ENCODE data around the gene FBLN2. TPM values are rescaled to one million over a fixed set of nuclear protein-coding genes. Genes with fewer than 3 reads are reported as not detected.

FBLN2 gene
- total and polyA plus RNA-seq, 7 donors: 12.8 to 59.4 (median 24.9) TPM

DNA sequence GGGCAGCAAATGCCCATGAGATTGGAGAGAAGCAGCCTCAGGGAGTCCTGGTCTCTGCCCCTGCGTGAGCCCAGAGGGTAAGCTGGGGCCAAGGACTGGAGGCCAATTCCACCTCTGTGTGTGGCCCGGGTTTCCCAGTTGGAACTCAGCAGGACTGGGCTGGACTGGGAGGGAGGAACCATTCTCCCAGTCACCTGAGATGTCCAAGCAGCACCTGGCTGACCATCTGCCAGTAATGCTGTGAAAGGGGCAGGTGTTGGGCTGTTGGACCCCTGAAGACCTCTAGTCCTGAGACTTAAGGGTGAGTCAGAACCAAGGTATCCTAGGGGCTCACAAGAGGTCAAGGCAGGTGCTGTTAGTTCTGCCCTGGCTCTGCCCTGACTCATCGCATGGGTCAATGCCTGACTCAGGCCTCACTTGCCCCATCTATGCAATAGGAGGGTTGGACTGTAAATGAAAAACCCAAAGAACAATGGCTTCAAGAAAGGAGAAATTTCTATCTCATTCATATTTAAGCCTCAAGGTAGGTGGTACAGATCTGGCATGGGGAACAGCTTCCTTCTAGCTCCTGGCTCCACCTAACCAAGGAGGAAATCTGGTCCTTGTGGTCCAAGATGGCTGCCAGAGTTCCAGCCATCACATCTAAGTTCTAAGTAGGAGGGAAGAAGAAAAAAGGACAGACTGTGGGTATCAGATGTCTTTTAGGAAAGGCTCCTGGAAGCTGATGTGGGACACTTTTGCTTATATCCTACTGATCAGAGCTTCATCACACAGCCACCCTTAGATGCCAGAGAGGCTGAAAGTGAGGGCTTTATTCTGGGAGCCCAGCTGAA, 111.3 kb downstream of the FBLN2 start:
- Histone ChIP-seq H3K4me3 (no peak overlapping the region), H3K36me3 (ENCODE audit: insufficient read depth in 1 of 2, low read depth in 1 of 2) (no peaks in the 10 kb centered on the region), H3K9me3 (no peaks in the 10 kb centered on the region), H3K4me1 (no peaks in the 10 kb centered on the region), H3K27ac (no peak overlapping the region), H3K27me3 (ENCODE audit: insufficient read depth in 3 of 3, low read length in 2 of 3) (peaks cover 0 to 20% (median 6%) of the 10 kb centered on the region in 3 donors)
- TF ChIP-seq, protein P1, sequence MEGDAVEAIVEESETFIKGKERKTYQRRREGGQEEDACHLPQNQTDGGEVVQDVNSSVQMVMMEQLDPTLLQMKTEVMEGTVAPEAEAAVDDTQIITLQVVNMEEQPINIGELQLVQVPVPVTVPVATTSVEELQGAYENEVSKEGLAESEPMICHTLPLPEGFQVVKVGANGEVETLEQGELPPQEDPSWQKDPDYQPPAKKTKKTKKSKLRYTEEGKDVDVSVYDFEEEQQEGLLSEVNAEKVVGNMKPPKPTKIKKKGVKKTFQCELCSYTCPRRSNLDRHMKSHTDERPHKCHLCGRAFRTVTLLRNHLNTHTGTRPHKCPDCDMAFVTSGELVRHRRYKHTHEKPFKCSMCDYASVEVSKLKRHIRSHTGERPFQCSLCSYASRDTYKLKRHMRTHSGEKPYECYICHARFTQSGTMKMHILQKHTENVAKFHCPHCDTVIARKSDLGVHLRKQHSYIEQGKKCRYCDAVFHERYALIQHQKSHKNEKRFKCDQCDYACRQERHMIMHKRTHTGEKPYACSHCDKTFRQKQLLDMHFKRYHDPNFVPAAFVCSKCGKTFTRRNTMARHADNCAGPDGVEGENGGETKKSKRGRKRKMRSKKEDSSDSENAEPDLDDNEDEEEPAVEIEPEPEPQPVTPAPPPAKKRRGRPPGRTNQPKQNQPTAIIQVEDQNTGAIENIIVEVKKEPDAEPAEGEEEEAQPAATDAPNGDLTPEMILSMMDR (IDR thresholded peaks at IDR 0.05): no peak
- no peak for DNase-seq
- no peak for ATAC-seq
- intact Hi-C loops (cut with DNase I): no loop called here
- 76 to 93% (median 92%) methylated on average over 3 of the region's 3 CpGs for WGBS, 3 donors

- peaks cover 0 to 21% (median 6%) of the 10 kb centered on the region in 3 donors for H3K27me3 ChIP-seq (ENCODE audit: insufficient read depth in 3 of 3, low read length in 2 of 3)
- intact Hi-C loops (cut with DNase I): no loop called here
- no peaks in the 10 kb centered on the region for H3K4me1 ChIP-seq
These were observed 112.2 kb downstream of the FBLN2 start for GRCh38 chr3:13661121-13661520.

GRCh38 chr3:13662238-13662847, 113.4 kb downstream of the FBLN2 start:
- ATAC-seq (no peak), DNase-seq (peak in 1 of 2 donors; percentile 3)
- H3K9me3 ChIP-seq: no peaks in the 10 kb centered on the region
- no peaks in the 10 kb centered on the region for H3K4me1 ChIP-seq
- H3K4me3 ChIP-seq: no peak overlapping the region
- TF ChIP-seq, protein P1 (IDR thresholded peaks at IDR 0.05): no peak
- H3K27me3 ChIP-seq (ENCODE audit: insufficient read depth in 3 of 3, low read length in 2 of 3): peaks cover 0 to 13% (median 3%) of the 10 kb centered on the region in 3 donors
- WGBS, 3 donors: 86 to 93% (median 92%) methylated on average over 22 of the region's 22 CpGs
- intact Hi-C loops (cut with DNase I): no loop called here
- no peaks in the 10 kb centered on the region for H3K36me3 ChIP-seq (ENCODE audit: insufficient read depth in 1 of 2, low read depth in 1 of 2)
- H3K27ac ChIP-seq: no peak overlapping the region

More at GRCh38 chr3:13661121-13661520, 112.2 kb downstream of the FBLN2 start:
- no peaks in the 10 kb centered on the region for H3K9me3 ChIP-seq
- DNase-seq (no peak), ATAC-seq (no peak)
- H3K36me3 ChIP-seq (ENCODE audit: insufficient read depth in 1 of 2, low read depth in 1 of 2): no peaks in the 10 kb centered on the region
- no peak overlapping the region for H3K4me3 ChIP-seq
- no peak overlapping the region for H3K27ac ChIP-seq
- TF ChIP-seq, protein P1 (IDR thresholded peaks at IDR 0.05): no peak
- WGBS, 3 donors: 84 to 92% (median 91%) methylated on average over 16 of the region's 16 CpGs

DNA sequence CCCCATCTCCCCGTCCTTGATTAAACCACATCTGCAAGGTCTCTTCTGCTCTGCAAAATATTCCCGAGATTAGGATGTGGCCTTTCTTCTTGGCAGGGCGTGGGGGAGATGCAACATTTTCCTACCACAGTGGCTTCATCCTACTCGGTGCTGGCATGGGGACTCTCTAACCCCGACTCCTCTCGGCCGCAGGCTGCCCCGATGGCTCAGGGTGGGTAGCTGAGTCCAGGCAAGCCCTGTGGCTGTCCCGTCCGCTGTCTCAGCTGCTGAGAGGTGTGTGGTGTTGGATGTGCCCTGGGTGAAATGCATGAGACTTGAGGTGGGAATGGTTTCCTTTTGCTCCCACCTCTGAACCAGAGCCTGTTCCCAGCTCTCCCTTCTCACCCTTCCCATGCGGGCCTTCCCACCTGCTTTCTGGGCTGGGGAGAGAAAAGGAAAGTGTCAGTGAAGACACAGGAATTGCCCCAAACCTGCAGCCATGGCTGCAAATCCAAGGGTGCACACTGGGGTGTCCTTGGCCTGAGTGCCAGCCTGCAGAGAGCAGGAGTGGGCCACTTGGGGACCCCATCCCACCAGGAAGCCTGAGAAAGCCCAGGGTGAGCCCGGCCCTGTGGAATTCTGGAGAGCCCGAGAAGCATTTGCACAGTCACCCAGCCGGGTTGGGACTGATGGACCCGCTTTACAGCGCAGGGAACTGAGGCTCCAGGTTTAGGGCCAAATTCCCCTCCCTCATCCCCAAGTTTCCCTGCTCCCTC, 115.0 kb downstream of the FBLN2 start:
- H3K4me1 ChIP-seq: no peaks in the 10 kb centered on the region
- no peak overlapping the region for H3K4me3 ChIP-seq
- no peak for DNase-seq
- H3K9me3 ChIP-seq: no peaks in the 10 kb centered on the region
- no peak for ATAC-seq
- H3K27me3 ChIP-seq (ENCODE audit: insufficient read depth in 3 of 3, low read length in 2 of 3): peaks cover 0 to 23% (median 3%) of the 10 kb centered on the region in 3 donors
- no peaks in the 10 kb centered on the region for H3K36me3 ChIP-seq (ENCODE audit: insufficient read depth in 1 of 2, low read depth in 1 of 2)
- intact Hi-C loops (cut with DNase I): no loop called here
- H3K27ac ChIP-seq: no peak overlapping the region
- TF ChIP-seq, protein P1 (IDR thresholded peaks at IDR 0.05): no peak
- WGBS, 3 donors: 85 to 92% (median 90%) methylated on average over 16 of the region's 16 CpGs
